NCI-H524 (cell line): ENCODE results near the gene FST.

Experiments used
- DNase-seq, 2 experiments: peaks; one replicate each; lab custom pipeline; 2025; lab: John Stamatoyannopoulos, UW

The FST gene, protein sequence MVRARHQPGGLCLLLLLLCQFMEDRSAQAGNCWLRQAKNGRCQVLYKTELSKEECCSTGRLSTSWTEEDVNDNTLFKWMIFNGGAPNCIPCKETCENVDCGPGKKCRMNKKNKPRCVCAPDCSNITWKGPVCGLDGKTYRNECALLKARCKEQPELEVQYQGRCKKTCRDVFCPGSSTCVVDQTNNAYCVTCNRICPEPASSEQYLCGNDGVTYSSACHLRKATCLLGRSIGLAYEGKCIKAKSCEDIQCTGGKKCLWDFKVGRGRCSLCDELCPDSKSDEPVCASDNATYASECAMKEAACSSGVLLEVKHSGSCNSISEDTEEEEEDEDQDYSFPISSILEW

DNA sequence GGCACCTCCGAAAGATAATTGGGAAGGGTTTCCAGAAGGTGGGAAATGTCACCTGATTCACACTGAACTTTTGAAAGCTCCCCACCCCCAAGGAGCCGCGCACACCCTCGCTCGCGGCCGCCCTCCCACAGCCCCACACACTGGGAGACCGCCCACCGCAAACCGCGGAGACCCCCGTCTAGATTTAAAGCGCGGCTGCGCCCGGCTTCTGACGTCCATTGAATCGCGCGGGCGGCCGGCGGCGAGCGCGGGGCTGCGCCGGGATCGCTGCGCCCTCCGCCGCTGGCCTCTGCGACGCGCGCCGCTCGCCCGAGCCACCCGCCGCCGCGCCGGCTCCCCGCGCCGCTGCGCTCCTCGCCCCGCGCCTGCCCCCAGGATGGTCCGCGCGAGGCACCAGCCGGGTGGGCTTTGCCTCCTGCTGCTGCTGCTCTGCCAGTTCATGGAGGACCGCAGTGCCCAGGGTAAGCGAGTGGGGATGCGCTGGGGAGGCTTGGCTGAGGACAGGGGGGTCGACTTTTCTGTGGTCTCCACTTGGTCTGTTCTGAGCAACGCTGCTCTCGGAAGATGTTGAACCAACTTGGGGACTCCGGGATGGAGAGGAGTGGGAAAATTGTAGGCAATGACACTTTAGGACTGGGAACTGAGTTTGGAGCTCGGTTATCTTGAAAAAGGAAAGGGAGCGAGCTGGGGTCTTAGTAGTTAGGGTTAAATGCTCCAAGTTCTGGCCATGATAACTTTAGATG, at the start of gene FST:
FST (plus strand) TSS at position 214 of the 743 bp plus-strand sequence; CDS start at position 377, 163 bp downstream.
- DNase-seq: peak in 1 of 2 experiments; percentile 33

DNA sequence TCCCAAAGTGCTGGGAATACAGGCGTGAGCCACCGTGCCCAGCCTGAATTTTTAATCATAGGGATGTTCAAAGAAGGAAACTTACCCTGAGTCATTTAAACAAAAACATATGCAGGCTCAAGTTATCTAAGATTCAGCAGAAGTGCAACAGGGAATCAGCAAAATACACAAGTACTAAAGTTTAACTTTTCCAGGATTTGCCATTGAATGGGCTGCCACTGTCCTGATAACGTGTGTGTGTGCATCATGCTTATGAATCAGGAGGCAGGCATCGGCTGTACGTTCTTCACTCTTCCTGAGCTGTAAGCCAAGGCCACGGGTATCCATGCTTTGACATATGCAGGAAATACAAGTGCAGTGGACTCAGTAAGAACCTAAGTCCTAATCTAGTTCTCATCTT, 48.8 kb upstream of the FST start:
- DNase-seq: no peak

DNA sequence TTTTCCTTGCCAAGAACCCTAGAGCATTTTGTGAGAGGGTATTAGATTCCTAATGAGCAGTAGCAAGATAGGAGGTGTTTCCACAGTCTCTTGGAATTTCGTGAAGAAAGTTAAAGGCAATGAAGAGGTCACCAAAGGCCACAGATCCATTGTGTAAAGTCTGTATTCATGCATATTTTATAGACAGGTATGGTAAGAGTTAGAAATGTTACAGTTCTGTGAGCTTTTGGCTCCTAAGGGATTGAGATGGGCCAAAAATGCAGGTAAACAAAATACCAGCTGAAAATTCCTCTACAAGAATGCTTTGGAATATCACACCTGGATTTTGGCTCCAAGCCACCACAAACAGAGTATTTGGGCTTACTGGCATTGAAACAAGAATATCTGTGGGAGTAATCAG, 47.4 kb upstream of the FST start:
- DNase-seq: no peak

DNA sequence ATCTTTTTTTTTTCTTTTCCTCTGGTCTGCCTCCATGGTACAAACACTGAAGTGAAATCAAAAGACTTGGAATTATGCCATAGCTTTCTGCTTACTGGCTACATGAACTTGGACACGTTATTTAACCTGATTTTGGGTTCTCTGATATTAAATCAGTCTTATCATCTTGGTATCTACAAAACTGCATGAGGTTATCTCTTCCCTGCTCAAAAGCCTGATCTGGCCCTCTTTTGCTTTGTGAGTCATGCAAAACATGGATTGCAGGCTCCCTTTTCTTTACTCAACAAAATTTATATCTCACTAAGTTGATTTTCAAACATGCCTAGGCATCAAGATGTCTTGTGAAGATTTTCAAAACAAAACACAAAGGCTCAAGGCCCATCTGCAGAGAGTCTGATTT, 45.9 kb upstream of the FST start:
- no peak for DNase-seq

DNA sequence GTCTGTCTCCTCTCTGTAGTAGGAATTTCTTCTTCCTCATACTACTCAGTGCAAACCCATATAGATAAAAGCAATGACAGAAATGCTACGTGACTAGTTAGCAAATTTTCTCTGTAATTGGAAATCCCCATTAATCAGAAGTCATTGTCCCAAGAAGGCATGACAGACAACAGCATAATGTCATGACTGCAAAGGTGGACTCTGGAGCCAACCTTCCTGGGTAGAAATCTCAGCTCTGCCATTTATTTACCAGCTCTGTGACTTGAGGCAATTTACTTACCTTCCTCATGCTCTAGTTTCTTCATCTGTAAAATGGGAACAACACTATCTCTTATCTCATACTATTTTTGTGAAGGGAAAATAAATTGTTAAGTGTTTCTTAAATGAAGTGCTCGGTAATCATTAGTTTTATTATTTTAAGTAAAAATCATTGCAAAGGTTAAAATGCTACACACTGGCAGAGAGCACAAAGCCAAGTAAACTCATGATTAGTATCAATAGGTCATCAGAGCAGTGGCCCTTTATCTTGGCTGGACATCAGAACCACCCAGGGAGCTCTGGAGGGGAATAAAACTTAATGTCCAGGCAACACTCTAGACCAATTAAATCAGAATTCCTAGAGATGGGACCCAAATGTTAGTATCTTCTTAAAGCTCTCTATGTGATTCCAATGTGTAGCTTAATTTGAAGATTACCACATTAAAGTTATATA, 43.8 kb upstream of the FST start:
- no peak for DNase-seq

DNA sequence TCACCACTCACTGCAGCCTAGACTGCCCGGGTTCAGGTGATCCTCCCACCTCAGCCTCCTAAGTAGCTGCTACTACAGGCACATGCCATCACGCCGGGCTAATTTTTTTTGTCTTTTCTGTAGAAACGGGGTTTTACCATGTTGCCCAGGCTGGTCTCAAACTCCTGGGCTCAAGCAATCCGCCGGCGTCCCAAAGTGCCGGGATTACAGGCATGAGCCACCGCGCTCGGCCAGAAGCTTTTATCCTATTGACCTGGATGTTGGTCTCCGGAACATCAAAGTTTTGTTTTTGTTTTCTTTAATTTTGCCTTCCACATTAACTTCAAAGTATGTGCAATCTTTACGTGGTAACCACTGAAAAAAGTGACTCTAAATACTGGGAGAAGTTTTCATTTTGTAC, 42.4 kb upstream of the FST start:
- no peak for DNase-seq

DNA sequence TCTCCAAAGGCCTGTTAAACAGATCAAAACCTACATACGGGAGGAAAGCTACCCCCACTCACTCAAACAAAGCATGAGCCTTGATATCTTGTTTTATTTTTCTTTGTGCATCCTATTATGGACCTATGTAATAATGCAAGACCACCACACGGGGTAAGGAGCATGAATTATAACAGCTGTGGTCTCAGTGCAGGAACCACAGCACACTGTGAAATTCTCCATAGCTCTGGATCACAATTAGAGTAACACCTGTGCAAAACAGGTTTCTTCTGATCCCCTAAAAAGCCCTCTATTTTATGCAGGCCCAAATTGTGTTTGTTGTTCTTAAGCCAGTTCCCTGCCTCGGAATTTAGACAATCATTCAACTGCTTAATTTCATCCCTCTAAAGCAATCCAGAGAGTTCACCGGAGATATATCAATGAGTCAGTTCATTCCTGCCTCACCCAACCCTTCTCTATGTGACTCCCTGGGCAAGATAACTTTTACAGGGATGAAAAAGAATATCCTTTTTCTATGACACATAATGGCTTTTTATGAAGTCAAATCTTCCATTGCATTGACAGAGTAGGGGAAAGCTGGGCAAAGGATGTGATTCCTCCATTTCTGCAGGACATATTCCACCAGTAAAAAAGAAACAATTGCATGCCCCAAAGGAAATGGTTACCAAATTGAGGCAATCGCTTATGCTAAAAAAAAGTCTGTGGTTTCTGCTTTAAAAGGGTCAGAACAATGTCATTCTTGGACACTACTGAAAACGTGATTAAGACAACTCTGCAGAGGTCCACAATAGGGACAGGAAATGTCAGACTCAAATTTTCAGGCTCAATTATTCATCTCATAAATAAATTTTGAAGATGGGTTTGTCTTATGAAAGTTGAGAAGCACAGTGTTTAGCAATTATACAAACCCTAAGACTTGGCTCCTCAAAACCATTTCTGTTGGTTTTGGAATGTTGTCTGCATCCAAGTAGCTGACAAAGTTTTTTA, 41.6 kb upstream of the FST start:
- no peak for DNase-seq

DNA sequence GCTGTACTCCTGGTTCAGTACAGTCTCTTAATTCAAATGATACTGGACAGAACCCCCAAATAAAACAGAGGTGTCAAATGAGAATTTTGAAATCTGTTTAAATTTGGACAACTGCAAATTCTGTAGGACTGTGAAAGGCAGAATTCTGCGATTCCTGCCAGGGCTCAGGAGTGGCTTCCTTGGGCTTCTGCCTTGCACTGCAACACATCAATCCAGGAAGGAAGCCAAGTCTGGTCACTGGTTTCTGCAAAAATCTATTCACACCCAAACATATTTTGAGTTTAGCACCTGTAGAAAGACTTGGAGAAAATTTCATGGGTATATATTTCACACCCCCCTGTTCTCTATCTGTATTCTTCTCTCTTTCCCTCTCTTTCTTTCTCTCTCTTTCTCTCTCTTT, 37.5 kb upstream of the FST start:
- no peak for DNase-seq

DNA sequence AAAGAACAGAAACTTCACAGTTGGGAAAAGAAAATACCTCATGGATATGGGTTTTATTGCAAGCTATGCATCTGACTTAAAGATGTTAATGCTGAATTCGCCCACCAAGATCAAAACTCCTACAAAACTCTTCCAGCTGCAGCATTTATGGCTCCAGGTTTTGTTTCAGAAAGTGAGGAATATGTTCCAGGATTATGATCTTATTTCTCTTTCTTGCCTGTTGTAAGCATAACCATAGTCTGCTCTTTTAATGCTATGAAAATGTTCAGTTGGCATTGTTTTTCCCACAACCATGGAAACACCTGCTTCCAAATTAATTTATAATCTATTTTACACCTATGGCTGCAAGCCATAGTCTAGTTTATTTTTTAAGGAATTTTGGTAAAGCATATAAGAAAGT, 34.9 kb upstream of the FST start:
- DNase-seq: no peak

DNA sequence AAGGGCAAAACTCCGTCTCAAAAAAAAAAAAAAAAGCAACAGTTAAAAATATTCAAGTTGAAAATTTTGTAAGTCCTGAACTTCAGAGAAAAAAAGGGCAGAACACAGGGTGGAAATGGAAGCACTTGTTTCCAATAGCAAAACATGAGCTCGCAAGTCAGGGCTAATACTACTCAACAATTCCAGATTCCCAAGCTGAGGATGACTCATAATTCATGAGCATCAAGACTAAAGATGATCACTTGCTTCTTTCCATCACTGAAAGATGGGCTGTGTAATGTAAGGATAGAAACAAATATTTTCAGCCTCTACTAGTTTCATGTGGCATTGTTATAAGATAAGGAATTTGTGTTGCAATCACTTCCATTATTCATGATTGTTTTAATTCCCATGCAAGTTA, 33.5 kb upstream of the FST start:
- DNase-seq: no peak

DNA sequence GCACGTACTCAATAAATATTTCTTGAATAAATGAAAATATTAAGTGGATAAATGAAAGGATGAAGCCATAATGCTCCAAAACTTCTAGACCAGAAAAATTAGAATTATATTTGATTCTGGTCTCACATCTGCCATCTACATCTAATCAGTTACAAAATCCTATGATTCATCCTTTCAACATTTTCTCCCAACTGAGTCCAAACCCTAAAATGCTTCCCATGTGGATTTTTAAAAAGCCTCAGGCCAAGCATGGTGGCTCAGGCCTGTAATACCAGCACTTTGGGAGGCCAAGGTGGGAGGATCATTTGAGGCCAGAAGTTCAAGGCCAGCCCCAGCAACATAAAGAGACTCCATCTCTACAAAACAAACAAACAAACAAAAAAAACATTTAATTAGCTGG, 31.6 kb upstream of the FST start:
- no peak for DNase-seq

DNA sequence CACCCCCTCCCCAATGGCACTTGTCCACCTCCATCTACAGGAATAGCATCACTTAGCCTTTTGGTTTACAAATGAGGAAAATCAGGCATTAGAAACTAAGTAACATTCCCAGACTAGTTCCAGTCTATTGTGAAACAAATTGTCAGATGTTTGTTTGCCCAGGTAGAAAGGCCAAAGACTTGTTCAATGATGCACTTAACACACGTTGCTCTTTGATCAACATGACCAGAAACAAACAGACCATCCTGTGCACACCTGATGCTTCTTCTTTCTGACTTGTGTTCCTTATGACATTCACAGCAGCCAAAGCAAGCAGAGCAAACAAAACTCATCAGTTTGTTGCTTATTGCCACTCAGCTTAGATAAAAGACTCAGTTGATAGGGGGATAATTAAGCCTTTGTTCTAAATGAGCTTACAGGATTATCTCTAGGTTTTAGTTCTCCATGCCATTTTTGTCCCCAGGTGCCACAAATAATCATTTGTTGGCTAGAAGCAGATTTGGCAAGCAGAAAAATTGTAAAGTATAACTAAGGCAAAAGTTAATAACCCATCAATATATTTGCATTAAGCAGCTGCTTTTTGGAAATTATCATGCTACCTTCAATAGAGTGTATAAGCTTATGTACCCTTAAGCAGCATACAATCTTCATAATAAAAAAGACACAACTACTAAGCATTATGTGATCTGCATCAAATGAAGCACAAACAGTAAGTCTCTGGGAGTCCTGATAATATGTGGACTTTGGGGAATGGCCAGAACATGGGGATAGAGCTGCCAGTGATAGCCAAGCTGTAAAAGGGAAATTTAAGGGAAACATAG, 26.3 kb upstream of the FST start:
- no peak for DNase-seq

DNA sequence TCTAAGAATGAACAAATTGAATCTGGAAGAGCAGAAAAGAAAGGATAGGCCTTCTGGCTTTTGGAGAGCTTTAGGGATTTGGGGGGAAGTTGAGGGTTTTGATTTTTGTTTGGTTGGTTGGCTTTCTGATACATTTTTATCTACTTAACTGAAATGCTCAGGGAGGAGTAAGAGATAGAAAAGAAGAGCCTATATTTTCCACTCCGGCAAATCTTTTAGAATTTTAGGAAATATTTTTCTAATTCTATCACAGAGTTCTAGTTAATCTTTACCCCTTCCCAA, 25.8 kb upstream of the FST start:
- DNase-seq: no peak

DNA sequence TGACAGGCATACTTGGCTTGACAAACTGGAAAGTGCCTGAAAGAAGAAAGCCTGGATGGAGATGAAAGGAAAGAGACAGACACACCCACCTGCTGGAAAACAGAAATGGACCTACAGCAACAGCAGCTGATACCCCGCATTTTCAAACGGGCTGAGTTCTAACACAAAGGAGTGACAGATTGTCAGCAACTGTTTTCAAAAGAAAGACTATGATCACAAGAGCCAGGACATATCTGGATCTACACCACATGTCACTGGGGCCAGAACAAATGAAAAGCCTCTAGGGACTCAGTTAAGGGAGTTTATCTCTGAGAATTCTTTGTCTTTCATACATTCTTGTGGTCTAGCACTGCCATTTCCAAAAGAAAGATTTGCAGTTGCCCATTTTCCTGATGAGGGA, 24.1 kb upstream of the FST start:
- DNase-seq: no peak

DNA sequence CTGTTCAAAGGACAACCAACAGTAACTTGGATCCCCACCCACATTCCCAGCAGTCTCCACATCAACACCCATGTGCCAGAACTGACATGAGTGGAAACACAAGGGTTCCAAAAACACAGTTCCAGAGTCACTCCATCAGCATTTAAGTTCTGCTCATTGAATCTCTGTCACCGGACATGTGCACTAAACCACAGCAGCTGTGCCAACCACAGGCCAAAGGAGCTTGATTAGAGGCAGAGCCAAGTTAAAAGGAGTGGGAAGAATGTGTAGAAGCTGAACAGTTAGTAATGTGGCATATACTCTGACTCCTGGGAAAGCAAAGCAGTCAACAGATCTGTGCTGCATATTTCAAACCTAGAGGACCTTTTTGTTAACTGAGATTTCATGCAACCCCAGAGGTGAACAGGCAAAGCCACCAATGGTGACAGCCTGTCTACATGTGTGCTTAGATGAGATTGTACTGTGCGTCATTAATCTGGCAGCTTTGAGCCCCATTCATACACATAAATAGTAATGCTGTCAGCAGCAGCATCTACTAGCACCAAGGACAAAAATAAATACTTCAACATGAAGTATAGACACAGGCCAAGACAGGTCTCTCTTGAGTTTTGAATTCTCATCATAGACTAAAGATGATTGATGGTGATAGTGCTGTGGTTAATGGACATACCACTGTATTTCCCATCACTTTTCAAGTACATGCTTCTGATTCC, 16.4 kb upstream of the FST start:
- no peak for DNase-seq

DNA sequence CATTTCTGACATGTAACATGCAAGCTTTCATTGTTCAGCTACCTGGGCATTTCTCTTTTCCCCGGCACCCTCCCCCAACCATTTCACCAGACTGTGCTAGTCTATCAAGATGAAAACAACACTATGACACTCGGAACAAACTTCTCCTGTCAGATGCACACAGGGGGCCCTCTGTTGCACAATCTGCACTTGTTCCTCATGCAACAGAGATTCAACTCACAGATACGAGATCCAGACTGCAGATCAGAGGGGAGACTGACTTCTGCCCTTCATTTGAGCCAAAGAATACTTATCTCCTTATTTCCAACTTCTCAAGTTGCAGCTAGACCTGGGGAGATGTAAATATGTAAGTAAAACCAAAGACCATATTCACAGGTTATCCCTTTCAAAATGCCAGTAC, 15.7 kb upstream of the FST start:
- DNase-seq: no peak

DNA sequence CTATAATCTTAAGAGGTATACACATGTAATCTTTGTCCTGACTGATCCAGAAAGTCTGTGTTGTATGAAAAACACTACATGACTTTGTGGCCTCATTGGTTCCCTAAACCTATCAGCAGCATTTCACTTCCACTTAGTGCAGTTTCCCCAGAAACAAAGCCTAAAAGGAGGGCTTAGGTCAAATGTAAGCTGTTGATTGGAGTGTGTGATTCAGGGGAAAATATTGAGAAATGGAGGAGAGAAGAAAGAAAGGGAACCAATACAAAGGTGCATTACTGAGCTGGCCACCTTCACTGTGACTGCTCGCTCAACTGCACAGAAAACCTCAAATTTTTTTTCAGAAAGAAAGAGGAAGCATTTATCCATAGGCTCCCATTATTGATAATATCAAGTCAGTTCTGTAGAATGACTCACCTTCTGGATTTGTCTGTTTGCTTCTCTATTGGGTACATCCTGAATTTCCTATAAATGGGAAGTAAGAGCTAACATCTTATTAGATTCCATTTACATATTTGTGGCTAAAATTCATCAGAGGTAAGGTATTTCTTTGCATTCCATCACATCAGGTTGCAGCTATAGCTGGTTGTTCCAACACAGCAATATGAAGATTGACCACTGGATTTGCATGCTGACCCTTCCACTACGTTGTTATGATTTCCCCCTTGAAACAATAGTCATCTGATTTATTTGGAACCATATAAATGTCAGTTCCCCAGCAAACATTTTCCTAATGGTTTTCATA, 10.3 kb upstream of the FST start:
- no peak for DNase-seq

DNA sequence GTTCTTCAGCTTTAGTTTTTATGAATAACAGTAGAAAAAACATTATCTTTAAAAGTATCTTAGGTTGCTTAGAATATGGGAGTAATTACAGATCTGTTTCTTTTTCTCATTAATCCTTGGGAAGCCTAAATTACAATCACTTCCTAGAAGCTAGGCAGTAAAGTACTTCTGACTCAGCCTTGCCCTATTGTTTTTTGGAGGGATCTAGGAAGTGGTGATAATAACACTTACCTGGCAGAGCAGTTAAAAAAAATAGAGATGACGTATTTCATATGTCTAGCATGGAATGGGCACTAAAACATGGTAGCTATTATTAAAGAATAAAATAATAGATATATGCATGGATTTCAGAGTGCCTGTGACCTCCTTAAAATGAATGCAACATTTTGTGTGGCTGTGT, 8.2 kb upstream of the FST start:
- DNase-seq: no peak

DNA sequence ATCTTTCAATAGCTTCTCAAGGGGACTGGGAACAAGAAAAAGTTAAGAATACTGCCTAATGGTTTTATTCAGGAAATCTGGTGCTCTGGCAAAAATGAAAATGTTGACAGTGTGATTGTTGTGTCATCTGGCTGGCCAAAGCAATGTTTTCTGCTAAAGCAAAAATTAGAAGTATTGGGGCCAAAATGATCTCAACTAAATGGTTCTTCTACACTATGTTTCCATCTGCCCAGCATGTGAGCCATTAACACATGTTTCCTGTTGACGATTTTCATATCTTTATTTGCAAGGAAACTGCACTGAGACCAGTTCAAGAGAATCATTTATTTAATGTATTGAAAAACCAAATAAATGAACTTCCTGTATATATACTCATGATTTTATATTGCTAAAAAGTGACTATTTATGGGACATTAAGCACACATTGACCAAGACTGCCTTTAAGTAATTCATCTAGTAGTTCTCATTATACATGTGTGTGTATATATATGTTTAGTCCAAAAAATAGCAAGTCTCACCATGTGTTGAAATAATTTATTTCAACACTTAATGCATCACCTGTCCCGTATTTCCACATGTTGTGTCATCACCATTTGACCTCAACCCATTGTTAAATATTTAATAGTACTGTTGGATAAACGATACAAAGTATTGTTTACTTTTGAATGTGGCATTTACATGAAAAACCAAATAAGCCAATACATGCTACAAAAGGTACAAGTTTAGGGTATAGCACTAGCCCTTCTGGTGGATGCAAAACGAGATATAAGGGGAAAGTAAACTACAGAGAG, 7.5 kb upstream of the FST start:
- DNase-seq: no peak
